ENCODE measurements around the gene ARHGAP40.
"Not testable (repeated sequence)": the region's sequence is repeated elsewhere in the genome, so short reads cannot be mapped to it uniquely, and the experiment has no call there.

The ARHGAP40 gene

GRCh38 chr20:38588303-38588702 is 13.3 kb upstream of the ARHGAP40 start:
- no peak for DNase-seq (ENCODE audit: low read depth)

GRCh38 chr20:38589351-38589750 is 12.3 kb upstream of the ARHGAP40 start:
- DNase-seq (ENCODE audit: low read depth): no peak

- no peak for DNase-seq (ENCODE audit: low read depth)
Observed at GRCh38 chr20:38589967-38590675, 11.5 kb upstream of the ARHGAP40 start.

GRCh38 chr20:38590676-38591473 is 10.7 kb upstream of the ARHGAP40 start:
- DNase-seq (ENCODE audit: low read depth): no peak

- DNase-seq (ENCODE audit: low read depth): no peak
Observed at GRCh38 chr20:38591474-38592410, 9.9 kb upstream of the ARHGAP40 start.

GRCh38 chr20:38592411-38592790 is 9.2 kb upstream of the ARHGAP40 start:
- DNase-seq (ENCODE audit: low read depth): not testable (repeated sequence)

- not testable (repeated sequence) for DNase-seq (ENCODE audit: low read depth)
Observed at GRCh38 chr20:38594281-38594680, 7.3 kb upstream of the ARHGAP40 start.

- not testable (repeated sequence) for DNase-seq (ENCODE audit: low read depth)
Observed at GRCh38 chr20:38595886-38596285, 5.7 kb upstream of the ARHGAP40 start.

GRCh38 chr20:38599410-38599882 is 2.2 kb upstream of the ARHGAP40 start:
- DNase-seq (ENCODE audit: low read depth): no peak

- no peak for DNase-seq (ENCODE audit: low read depth)
Observed at GRCh38 chr20:38600057-38600456, 1.6 kb upstream of the ARHGAP40 start.

- DNase-seq (ENCODE audit: low read depth): no peak
Observed at GRCh38 chr20:38602185-38602581, 574 bp downstream of the ARHGAP40 start.

GRCh38 chr20:38603286-38603685 is 1.7 kb downstream of the ARHGAP40 start:
- DNase-seq (ENCODE audit: low read depth): no peak

- no peak for DNase-seq (ENCODE audit: low read depth)
Observed at GRCh38 chr20:38604873-38605303, 3.3 kb downstream of the ARHGAP40 start.

- DNase-seq (ENCODE audit: low read depth): no peak
Observed at GRCh38 chr20:38607351-38607750, 5.7 kb downstream of the ARHGAP40 start.

- no peak for DNase-seq (ENCODE audit: low read depth)
Observed at GRCh38 chr20:38608188-38608587, 6.6 kb downstream of the ARHGAP40 start.

GRCh38 chr20:38609815-38610214 is 8.2 kb downstream of the ARHGAP40 start:
- DNase-seq (ENCODE audit: low read depth): no peak

- no peak for DNase-seq (ENCODE audit: low read depth)
Observed at GRCh38 chr20:38610521-38610920, 8.9 kb downstream of the ARHGAP40 start.

- DNase-seq (ENCODE audit: low read depth): no peak
Observed at GRCh38 chr20:38612751-38613515, 11.3 kb downstream of the ARHGAP40 start.

GRCh38 chr20:38615283-38615682 is 13.7 kb downstream of the ARHGAP40 start:
- no peak for DNase-seq (ENCODE audit: low read depth)

GRCh38 chr20:38616457-38616856 is 14.8 kb downstream of the ARHGAP40 start:
- no peak for DNase-seq (ENCODE audit: low read depth)
